Measurements from ENCODE around the gene FBXL12.

- no peak for TF ChIP-seq POLR2A (IDR thresholded peaks at IDR 0.05)
- TF ChIP-seq CTCF (IDR thresholded peaks at IDR 0.05), result peak; percentile 67 to 92 (median 74)
- no peak for TF ChIP-seq POLR2AphosphoS5 (IDR thresholded peaks at IDR 0.05)
- TF ChIP-seq EP300 (IDR thresholded peaks at IDR 0.05), result no peak
Observed at GRCh38 chr19:9796113-9796773, 22.6 kb downstream of the FBXL12 start.

Measured in upper lobe of left lung (tissue), 4 donors.